GM21423 (cell line): ENCODE measurements around the gene KPNA1.
A peak's percentile ranks its signal among the peaks of the same experiment; 100 is the strongest.

Source experiments
- ATAC-seq: cut with Tn5 transposase; IDR thresholded peaks from one replicate; pipeline ENCODE4 v1.9.1; 2021; ENCODE audit warnings: mild to moderate bottlenecking, moderate library complexity; ENCODE audit not compliant: unreplicated experiment

The KPNA1 gene

DNA sequence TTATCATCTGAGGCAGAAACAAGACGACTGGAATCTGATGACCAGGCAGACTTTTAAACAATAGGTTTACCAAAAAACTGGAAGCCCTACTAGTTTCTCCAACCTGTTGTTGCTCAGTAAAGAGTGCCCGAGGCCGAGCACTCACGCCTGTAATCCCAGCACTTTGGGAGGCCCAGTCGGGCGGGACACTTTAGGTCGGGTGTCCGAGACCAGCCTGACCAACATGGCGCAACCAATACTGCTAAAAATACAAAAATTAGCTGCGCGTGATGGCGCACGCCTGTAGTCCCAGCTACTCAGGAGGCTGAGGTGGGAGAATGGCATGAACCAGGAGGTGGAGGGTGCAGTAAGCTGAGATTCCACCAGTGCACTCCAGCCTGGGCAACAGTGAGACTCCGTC, 97.8 kb downstream of the KPNA1 start:
- no peak for ATAC-seq

DNA sequence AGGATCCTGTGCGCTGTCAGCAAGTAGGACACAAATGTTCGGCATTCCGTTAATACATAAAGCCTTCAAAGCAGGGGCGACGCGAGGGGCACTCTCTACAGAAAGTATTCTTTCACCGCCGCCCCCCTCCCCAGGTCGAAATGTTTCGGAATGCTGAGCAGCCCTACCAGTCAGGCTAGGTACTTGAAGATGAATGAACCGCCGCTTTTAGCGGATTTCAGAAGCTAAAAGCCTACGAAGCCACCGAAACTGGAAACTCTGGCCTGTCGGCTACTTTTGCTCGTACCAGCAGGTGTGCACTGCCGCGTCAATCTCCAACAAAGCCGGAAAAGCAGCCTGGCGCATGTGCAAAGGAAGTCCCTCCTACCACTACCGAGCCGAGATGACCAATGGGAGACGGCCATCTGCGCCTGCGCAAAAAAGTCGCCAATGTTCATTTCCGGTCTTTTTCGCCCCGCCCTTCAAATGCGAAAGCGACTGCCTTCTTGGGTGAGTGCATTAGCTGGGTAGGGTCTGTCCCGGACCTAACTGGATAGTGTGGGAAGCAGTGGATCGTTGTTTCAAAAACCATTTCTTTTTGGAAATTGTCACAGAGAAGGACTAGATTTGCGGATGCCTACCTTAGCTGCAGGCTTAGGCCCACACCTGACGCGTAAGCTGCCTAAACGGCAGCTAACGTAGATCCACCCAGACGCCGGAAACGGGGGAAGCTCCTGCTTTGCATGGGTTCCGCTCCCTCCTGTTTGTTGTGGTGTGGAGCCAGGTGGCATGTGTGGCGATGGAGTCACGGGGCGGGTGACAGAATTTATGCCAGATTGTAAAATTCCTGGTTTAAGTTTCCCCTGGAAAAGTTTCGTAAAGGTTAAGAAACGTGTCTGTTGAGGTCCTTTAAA, 98.7 kb downstream of the KPNA1 start, which contains the start of gene WDR5B:
WDR5B (minus strand) TSS at position 301 of the 893 bp plus-strand sequence. CDS start 534 bp downstream, outside the sequence.
- ATAC-seq = peak; percentile 82

DNA sequence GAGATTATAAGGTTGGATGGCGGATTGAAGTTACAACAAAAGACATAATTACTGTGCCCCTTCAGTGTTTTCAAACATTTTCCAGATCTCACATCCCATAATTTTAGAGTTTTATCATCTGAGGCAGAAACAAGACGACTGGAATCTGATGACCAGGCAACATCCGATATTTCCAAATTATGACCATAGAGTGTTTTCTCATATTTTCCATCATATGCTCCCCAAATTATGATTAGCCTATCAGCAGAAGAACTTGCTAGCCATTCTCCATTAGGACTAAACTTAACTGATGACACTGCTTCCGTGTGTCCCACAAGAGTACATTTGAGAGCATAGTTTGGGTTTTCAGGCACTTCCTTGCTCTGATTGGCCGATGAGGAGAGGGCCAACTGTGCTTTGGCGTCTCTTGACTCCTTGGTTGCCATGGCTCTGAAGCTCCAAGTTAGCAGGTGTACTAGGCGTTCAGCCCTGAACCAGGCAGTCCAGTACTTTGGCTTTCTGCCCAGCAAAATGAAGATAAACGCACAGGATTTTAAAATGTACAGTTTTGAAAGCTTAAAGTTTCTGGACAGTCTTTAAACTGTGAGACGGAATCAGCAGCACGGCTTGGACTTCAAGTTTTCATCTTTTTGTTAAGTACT, 99.5 kb downstream of the KPNA1 start:
- peak; percentile 45 for ATAC-seq

DNA sequence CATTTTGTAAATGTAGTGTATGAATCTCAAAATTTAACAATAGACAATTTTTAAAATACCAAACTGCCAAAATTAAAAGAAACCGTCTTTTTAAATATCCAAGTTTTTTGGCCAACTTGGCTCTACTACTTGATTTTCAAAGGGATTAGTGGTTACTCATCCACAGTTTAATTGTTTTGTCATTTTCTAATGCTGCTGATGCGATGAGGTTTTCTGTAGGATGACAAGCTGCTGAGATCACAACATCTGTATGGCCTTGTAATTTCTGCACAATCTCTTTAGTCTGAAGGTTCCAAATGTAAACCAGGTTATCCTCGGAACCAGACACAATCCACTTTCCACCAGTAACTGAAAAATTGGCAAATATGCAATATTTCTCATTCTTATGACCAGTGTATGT, 100.3 kb downstream of the KPNA1 start:
- no peak for ATAC-seq

DNA sequence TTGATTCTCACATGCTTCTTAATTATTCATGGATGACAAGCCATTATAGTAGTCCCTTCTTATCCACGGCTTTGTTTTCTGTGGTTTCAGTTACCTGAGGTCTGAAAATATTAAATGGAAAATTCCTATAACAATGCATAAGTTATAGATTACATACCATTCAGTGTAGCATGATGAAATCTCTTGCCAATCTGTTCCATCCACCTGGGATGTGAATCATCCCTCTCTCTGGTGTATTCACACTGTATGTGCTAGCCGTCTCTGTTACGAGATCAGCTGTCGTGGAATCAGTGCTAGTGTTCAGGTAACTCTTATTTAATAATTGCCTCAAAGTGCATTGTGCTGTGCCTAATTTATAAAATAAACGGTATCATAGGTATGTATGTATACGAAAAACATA, 104.1 kb downstream of the KPNA1 start:
- no peak for ATAC-seq

DNA sequence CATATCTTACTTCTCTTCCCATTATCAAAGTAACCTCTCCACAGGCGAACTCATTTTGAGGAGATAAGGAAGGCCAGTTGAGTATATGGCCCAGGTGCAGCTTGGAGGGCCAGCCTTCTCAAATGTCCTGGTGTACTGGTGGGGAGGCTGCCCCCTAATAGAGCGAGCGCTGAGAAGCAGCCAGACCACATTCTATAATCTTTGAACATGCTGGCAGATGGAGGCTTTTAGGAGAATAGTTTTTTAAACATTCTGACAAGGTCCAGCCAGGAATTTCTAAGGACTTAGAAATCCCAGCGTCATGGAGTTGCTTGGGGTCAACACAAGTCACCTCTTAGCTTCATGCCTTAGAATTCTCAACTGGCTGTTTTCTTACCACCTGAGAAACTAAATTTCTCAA, 104.6 kb downstream of the KPNA1 start:
- no peak for ATAC-seq

DNA sequence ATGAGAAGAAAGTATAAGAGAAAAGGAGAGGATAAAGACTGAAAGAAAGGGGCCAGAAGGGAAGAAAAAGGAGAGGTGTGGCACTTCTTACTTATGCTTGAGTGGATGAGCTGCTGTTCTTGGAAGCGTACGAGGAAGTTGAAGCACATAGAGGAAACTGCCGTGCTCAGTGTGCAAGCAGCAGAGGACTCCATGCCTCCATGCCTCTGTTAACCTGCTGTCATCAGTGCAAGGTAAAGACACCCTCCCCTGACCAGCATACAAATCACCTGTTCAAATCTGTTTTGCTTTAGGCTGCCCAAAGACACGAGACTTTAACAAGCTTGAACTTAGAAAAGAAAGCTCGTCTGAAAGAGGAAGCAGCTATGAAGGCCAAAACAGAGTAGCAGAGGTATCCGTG, 105.3 kb downstream of the KPNA1 start:
- ATAC-seq = no peak

DNA sequence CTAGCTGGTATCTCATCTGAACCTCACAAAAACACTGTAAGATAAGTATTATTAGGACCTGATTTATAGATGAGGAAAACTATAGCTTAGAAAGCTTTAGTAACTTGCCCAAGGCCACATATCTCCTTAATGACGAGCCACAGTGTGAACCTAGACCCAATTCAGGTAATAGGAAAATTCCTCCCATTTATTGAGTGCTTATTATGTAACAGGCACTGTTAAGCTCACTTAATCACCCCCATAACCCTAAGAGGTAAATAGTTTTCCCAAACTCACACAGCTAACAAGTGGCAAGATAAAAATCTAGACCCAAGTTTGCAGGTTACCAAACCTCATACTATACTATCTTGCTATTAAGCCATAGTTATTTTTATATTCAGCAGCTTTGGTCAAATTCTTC, 106.8 kb downstream of the KPNA1 start:
- ATAC-seq = no peak

DNA sequence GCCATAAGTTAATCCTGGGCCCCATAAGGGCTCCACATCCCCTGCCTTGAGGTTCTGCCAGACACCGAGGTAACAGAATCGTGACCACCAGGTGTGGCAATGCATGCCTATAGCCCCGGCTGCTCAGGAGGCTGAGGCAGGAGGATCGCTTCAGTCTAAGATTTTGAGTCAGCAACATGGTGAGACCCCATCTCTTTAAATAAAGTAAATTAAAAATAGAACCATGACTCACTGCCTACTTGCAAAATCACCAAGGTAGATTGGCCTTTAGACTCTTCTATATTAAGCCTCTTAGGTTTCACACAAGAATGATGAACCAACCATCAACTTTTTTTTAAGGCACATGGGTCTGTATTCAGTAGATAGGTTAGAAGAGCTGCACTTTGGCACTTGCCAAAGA, 108.5 kb downstream of the KPNA1 start:
- ATAC-seq = no peak

DNA sequence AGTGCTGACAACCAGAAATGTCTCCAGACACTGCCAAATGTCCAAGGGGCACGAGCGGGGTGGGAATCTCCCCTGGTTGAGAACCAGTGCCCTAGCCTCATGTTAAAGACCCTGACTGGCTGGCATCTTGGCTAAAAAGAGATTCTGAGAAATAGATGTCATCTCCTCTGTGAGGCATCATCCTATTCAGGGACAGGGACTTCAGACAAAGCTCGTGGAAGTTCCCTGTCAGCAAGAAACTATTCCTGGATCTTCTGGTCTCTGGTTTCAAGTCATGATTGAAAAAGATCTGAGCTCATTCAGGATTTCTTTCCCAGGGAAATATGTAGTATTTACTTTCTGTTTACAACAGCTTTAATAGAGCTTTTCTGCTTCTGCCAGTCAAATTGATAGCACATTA, 109.7 kb downstream of the KPNA1 start:
- ATAC-seq = no peak

DNA sequence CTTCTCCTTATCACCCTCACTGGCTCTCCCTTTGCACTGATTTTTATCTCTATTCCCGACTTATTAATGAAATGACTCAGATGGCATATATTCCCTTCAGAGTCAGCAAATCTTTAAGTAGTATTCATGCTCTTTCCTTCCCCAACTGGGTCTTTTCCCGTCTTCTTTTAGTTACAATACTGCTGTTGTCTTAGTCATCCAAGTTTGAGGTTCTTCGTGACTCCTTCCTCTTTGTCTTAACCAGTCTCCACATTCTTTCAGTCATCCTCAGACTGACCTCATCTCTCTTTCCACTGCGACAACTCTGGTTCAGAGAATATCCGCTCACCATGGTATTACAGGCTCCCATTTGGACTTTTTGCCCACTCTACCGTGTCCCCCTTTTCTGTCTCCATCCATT, 111.2 kb downstream of the KPNA1 start:
- no peak for ATAC-seq

DNA sequence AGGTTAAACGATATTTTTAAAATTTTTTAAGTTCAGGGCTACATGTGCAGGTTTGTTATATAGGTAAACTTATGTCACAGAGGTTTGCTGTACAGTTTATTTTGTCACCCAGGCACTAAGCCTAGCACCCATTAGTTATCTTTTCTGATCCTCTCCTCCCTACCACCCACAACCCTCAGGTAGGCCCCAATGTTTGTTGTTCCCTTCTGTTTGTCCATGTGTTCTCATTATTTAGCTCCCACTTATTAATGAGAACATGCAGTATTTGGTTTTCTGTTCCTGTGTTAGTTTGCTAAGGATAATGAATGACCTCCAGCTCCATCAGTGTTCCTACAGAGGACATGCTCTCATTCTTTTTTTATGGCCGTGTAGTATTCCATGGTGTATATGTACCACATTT, 115.8 kb downstream of the KPNA1 start:
- ATAC-seq = no peak

DNA sequence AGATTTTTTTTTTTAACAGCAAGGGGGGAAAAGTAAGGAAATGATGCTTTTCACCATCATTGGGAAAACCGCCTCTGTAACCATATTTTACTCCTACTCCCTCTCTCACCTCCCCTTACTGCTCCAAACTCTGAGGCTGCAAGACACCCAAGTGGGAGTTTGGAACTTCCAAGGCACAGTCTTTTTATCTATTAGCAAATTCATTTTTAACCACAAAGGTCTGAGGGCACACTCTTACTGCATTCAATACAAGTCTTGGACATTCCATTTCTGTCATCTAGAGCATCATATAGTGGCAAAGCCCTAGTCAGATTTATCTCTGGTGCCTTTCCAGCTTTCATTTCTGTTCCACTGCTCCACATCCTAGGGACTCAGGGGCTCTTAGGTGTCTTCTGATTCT, 117.5 kb downstream of the KPNA1 start:
- ATAC-seq = no peak

DNA sequence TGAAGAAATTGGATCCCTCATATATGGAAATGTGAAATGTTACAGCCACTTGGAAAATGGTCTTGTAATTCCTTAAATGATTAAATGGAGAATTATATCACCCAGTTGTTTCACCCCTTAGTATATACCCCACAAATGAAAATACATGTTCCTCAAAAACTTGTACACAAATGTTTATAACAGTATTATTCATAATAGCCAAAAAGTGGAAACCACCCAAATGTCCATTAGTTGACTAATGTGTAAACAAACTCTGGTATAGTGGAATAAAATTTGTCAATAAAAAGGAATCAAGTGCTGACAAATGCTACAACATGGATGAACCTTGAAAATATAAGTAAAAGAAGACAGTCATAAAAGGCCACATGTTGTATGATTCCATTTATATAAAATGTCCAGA, 118.2 kb downstream of the KPNA1 start:
- no peak for ATAC-seq

DNA sequence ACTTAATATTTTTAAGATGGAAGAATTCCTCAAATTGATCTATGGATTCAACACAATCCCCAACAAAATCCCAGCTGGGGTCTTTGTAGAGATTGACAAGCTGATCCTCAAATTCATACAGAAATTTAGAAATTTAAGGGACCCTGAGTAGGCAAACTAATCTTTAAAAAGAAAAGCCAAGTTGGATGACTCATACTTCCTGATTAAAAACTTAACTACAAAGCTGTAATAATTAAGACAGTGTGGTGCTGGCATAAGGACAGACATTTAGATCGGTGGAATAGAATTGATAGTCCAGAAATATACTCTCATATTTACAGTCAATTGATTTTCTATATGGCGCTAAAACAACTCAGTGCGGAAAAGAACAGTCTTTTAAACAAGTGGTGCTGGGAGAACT, 119.2 kb downstream of the KPNA1 start:
- no peak for ATAC-seq

DNA sequence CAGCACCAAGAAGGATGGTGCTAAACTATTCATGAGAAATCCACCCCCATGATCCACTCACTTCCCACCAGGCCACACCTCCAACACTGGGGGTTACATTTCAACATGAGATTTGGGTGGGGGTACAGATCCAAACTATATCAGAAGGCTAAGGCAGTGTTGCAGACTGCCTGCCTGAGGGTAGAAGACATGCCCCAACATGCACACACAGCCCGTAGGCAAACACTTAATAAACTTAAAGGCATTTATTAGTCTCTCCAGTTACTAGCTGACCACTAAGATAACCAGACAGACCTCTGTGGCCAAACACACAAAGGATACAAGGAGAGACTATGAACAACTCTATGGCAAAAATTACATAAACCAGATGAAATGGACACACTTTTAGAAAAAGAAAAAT, 120.6 kb downstream of the KPNA1 start:
- ATAC-seq = no peak

DNA sequence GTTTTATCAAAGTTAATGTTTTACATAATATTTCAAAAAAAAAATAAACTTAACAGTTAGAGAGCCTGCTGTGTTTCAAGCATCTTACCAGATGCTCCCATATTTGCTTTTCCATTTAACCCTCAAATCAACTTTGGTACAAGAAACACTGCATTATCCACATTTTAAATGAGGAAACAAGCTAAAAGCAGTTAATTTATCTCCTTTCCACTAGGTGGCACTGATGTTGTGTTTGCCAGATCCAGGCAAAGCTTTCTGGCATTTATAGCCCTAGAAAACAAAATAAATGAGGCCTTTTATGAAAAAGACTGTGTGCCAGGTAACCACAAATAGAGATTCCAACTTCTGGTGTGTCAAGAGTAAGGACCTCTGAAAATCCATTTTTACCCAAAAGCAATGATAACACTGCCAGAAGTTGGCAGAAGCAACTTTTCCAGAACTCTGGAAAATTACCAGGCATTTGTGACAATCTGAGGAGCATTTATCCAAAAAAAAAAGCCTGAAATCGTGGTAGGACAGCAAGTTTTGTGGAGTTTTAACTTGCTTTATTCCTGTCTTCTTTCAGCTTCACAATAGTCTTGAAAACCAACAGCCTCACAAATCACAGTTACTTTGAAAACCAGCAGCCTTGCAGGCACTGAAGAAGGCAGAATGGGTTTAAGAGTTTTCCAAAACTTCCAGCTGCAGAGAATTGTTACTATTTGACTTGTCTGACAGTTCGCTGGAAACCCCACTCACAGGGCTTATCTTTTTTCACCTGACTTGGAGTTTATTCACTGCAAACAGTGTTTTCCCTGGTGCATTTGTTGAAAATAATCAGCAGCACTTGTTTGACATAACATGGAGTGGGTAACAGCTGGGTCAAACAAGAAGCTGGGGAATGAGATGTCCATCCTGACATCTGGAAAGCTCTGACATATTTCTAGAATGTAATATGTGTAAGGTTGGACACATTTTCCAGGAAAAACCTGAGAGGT, 121.6 kb downstream of the KPNA1 start:
- no peak for ATAC-seq

DNA sequence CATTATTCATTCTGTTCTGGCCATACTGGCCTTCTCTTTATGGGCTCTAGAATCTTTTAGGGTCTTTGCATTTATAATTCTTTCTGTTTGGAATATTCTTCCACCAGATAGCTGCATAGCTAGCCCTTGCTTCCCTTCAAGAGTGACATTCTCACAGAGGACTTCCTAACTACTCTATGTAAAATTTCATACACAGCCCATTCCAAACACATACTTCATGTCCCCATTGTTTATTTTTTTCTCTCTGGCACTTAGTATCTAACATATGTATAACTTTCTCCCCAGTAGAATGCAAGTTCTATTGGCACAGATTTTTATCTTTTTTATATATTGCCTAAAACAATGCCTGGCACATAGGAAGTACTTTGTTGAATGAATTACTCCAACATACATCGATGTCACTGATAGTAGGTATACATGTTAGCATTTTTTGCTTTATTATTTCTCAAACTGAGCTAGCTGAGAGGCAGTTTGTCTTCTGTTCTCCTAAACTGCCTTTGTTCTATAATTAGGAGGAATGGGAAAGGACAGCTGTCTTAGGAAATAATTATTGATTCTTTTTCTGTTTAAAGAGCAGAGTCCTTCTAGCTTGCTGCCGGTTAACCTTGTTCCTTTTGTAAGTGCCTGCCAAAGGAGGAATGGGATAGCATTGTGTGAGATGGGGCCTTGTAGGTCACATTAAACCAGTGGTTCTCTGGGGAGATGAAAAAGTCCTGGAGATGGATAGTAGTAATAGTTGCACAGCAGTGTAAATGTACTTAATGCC, 122.9 kb downstream of the KPNA1 start:
- no peak for ATAC-seq

DNA sequence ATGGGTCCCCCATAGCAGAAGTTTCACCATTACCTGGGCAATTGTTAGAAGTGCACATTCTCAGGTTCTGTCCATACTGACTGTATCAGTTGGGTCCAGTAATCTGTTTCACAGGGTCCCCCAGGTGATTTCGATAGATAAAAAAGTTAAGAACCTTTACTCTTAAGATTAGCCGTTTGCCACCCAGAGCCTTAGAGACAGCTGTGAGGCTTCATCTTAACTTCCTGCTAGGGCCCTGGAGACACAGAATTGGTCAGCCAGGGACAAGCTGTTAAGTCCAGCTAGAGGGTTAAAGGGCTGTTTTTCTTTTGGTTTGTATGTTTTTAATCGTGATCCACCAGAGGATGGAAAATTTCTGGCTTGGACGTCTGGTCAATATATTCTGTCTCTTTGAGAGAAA, 124.1 kb downstream of the KPNA1 start:
- no peak for ATAC-seq

DNA sequence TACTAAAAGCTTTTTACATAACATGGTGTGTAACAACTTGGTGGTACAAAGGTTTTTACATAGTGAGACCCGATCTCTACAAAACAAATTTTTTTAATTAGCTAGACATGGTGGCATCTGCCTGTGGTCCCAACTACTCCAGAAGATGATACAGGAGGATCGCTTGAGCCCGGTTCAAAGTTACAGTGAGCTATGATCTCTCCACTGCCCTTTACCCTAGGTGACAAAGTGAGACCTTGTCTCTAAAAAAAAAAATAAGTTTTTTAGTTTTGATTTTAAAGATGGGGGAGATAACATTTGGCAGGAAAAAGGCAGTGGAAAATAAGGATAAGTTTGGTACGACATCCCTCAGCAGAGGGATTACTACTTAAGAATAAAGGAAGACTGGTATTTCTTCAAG, 124.8 kb downstream of the KPNA1 start:
- no peak for ATAC-seq

DNA sequence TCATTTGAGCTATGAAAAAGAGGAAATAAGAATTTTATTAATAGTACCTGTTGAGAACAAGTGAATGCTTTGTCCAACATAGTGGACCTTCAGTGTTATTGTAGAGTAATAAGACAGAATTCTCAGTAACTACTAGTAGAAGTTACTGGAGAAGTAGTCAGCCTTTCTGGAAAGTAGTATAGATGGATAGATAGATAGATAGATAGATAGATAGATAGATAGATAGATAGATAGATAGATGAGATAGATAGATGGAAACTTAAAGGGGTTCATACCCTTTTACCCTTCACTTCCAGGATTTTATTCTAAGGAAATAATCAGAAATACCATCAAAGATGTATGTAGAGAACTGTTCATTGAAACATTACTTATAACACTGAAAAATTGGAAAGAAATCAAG, 125.5 kb downstream of the KPNA1 start:
- no peak for ATAC-seq
